AG09309 (cell line): ENCODE measurements around the gene PRKD2.
"Not testable (repeated sequence)": the region's sequence is repeated elsewhere in the genome, so short reads cannot be mapped to it uniquely, and the experiment has no call there.

ENCODE experiments used
- DNase-seq: peaks from one replicate; pipeline ENCODE4 v3.0.0-alpha.2; 2010; ENCODE audit warnings: low read depth
- H3K4me3 ChIP-seq: 2 replicates; pipeline ENCODE4 v1.5.1; 2011; ENCODE audit warnings: mild to moderate bottlenecking, low read depth, low read length, moderate library complexity; ENCODE audit not compliant: control insufficient read depth
- TF ChIP-seq, protein P1 (sequence below): IDR thresholded peaks from 2 replicates; pipeline ENCODE4 v1.5.1; 2011; ENCODE audit warnings: mild to moderate bottlenecking, low read depth, low read length, inconsistent platforms; ENCODE audit not compliant: insufficient read depth, control insufficient read depth; ENCODE audit errors: missing control alignments

Gene PRKD2

DNA sequence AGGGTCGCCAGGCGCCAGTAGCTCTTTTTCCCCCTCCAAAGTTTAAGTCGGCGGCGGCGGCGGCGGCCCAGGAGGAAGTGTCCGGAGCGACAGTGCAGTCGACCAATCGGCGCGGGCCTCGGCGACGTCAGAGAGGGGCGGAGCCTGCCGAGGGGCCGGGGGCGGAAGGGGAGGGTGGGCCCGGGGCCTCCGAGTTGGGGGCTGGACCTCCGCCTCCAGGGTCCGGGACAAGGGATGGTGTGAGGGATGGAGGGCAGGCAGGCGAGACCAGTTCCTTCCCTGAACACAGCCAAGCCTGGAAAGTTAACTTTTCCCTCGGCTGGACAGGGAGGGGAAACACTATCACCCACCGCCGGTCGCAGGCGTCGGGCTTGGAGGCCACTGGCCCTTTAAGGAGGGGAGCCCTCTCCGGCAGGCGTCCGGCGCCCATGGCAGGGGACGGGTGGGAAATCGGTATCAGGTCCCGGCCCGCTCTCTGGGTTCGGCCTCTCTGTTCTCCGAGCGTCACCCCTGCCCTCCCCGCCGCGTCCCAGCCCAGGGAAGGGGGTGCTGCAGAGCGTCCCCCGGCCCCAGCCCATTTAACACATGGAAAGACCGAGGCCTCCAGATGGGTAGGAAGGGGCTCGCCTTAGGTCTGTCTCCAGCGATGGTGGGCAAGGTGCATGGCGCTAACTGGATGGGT lies at the start of gene PRKD2:
Gene PRKD2, minus strand, starts transcription at position 81 of the 682 bp plus-strand sequence. CDS start 744 bp downstream, outside the sequence.
- TF ChIP-seq, protein P1, sequence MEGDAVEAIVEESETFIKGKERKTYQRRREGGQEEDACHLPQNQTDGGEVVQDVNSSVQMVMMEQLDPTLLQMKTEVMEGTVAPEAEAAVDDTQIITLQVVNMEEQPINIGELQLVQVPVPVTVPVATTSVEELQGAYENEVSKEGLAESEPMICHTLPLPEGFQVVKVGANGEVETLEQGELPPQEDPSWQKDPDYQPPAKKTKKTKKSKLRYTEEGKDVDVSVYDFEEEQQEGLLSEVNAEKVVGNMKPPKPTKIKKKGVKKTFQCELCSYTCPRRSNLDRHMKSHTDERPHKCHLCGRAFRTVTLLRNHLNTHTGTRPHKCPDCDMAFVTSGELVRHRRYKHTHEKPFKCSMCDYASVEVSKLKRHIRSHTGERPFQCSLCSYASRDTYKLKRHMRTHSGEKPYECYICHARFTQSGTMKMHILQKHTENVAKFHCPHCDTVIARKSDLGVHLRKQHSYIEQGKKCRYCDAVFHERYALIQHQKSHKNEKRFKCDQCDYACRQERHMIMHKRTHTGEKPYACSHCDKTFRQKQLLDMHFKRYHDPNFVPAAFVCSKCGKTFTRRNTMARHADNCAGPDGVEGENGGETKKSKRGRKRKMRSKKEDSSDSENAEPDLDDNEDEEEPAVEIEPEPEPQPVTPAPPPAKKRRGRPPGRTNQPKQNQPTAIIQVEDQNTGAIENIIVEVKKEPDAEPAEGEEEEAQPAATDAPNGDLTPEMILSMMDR = no peak
- H3K4me3 ChIP-seq = peak within 1 kb of the TSS; percentile 82
- DNase-seq = peak; percentile 34

DNA sequence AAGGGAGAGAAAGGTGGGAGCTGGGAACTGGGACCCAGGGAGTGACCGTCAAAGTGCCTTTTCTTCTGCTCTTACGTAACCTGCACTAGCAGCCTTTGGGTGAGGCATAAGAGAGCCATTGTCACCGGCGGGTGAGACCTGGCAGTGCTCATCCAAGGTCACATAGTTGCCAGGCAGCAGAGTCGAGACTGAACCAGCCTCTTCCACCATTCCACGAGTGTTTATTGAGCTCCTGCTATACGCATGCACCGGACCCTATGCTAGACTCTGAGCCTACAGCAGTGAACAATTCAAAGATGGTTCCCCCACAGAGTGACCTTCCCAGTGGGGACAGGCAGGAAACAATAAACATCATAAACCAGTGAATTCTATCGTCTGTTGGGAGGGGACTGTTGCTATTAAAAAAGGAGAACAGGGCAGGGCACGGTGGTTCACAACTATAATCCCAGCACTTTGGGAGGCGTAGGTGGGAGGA lies 47.9 kb upstream of the PRKD2 start:
- DNase-seq = no peak
- H3K4me3 ChIP-seq = no peak overlapping the region
- TF ChIP-seq, protein P1 = no peak

DNA sequence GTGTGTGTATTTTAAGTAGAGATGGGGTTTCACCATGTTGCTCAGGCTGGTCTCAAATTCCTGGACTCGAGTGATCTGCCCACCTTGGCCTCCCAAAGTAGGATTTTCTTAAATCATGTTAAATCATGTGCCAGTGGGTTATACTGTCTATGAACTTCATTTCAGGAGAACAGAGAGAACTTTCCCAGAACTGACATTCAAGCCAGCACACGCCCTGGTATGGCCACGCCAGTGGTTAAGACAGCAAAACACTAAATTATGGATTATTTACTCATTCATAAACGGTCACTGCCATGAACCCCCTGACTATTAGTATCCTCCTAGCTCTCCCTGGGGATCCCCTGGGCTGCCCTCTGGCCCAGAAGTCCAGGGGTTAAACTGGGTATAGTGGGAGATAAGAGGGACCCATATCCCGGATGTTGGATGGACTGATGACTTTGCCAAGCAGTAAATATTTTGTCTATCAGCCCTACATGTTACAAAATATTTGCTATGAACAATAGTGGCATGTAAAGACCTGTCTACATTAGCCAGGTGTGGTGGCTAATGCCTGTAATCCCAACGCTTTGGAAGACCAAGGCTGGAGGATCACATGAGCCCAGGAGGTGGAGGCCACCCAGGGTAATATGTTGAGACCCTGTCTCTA lies 45.5 kb upstream of the PRKD2 start:
- no peak overlapping the region for H3K4me3 ChIP-seq
- TF ChIP-seq, protein P1 = no peak
- no peak for DNase-seq

DNA sequence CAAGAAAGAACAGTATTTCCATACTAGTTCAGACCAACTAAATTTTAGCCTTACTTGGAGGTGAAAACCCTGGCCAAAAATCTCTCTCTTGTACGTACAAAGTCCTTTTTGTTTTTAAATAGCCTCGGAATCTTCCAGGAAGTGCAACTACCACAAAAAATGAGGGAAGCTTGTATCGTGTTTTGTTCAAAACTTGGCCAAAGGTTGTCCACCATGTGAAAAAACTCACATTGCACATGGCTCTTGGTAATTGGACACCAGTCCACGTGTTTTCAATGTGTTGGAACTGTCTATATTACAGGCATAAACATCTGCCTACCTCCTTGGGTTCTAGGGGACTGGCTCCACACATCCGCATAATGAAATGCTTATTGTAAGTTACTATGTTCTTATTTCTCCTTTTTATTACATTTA lies 44.5 kb upstream of the PRKD2 start:
- H3K4me3 ChIP-seq = no peak overlapping the region
- no peak for DNase-seq
- TF ChIP-seq, protein P1 = no peak

DNA sequence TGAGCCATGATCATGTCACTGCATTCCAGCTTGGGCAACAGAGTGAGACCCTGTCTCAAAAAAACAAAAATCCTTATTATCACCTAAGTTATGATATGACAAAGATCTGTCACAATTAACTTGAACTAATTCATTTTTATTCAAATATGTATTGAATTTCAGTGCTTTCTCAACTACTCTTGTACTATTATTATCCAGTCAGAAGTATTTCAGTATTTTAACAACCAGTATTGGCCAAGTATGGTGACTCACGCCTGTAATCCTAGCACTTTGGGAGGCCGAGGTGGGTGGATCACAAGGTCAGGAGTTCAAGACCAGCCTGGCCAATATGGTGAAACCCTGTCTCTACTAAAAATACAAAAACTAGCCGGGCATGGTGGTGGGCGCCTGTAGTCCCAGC lies 44.0 kb upstream of the PRKD2 start:
- not testable (repeated sequence) for H3K4me3 ChIP-seq, DNase-seq

DNA sequence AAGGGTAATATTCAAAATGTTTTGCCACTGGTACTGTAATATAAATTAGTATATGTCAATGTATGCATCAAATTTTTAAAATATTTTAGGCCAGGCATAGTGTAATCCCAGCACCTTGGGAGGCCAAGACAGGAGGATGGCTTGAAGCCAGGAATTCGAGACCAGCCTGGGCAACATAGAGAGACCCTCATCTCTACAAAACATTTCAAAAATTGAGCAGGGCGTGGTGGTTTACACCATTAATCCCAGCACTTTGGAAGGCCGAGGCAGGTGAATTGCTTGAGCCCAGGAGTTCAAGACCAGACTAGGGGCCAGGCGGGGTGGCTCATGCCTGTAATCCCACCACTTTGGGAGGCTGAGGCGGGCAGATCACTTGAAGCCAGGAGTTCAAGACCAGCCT lies 43.4 kb upstream of the PRKD2 start:
- DNase-seq = no peak
- no peak overlapping the region for H3K4me3 ChIP-seq
- TF ChIP-seq, protein P1 = no peak

DNA sequence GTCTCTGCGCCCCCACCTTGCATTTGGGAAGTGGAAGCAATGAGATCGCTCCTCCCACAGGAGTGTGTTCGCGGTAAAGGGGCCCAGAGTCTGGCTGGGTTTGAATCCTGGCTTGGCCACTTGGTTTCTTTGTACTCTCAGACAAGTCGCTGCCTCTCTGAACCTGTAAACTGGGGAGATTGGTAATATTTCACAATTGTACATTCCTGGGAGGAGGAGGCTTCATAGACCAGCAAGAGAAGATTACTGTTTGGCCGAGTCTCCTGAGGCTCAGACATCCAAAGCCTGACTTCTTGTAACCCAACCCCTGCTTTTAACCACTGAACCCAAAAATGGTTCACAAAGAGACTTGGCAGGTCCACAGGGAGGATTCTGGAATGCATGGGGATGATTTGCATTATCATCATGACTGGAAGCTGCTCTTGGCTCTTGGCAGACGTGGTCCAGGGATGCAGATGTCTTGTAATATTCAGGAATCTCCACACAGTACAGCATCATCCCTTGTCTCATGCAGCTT lies 43.0 kb upstream of the PRKD2 start:
- DNase-seq = peak; percentile 99
- TF ChIP-seq, protein P1 = no peak
- no peak overlapping the region for H3K4me3 ChIP-seq
